Calu3 (cell line): Measurements from ENCODE around the gene LDLRAD4. TPM values are rescaled to one million over a fixed set of nuclear protein-coding genes. Genes with fewer than 3 reads are reported as not detected.

Source experiments
- BruUV-seq: library from RNA; stranded (reverse); fragments of 400-500 nt; replicated peaks from 2 replicates; lab custom pipeline; 2021; lab: Mats Ljungman, UMichigan
- CTCF ChIA-PET: fragments of 300-600 bp; sonication (Branson Sonifier 250); formaldehyde crosslinking; loops from one replicate; lab custom pipeline; 2022; ENCODE audit warnings: antibody characterized with exemption; lab: Charles Lee
- DNase-seq: peaks from one replicate; pipeline ENCODE4 v3.0.0; 2022
- H3K27ac Mint-ChIP-seq: one replicate; pipeline ENCODE4 v1.8.0; 2022; ENCODE audit warnings: mixed read lengths; ENCODE audit not compliant: unreplicated experiment
- H3K27me3 Mint-ChIP-seq: one replicate; pipeline ENCODE4 v1.8.0; 2022; ENCODE audit warnings: mixed read lengths; ENCODE audit not compliant: unreplicated experiment
- H3K36me3 Mint-ChIP-seq: one replicate; pipeline ENCODE4 v1.8.0; 2022; ENCODE audit warnings: mild to moderate bottlenecking, moderate library complexity, mixed read lengths; ENCODE audit not compliant: insufficient read depth, unreplicated experiment
- H3K4me1 Mint-ChIP-seq: one replicate; pipeline ENCODE4 v1.8.0; 2022; ENCODE audit warnings: mild to moderate bottlenecking, low read depth, mixed read lengths; ENCODE audit not compliant: unreplicated experiment
- H3K4me3 Mint-ChIP-seq: one replicate; pipeline ENCODE4 v1.8.0; 2022; ENCODE audit warnings: mild to moderate bottlenecking, low read depth, moderate library complexity, mixed read lengths; ENCODE audit not compliant: unreplicated experiment
- H3K9me3 Mint-ChIP-seq: one replicate; pipeline ENCODE4 v1.8.0; 2022; ENCODE audit warnings: low read depth, mixed read lengths; ENCODE audit not compliant: unreplicated experiment
- CTCF ChIP-seq: fragments of 200-600 bp; IDR thresholded peaks from one replicate; pipeline ENCODE4 v1.8.0; 2022; ENCODE audit warnings: antibody characterized with exemption; ENCODE audit not compliant: unreplicated experiment
- intact Hi-C: fragments of 100-400 bp; cut with micrococcal nuclease; formaldehyde crosslinking; loops from one replicate; pipeline ENCODE4 v1.10.0; 2022; ENCODE audit not compliant: unreplicated experiment
- total RNA-seq: library from RNA; stranded (reverse); gene quantifications from 2 replicates; pipeline ENCODE4 v1.2.3, GENCODE V29; 2022

The LDLRAD4 gene
- total RNA-seq, 1 experiment from 2014 or later, result 0.50 TPM

GRCh38 chr18:13222856-13223281 lies 4.3 kb downstream of the LDLRAD4 start:
- Mint-ChIP-seq H3K4me1 (no peaks in the 10 kb centered on the region), H3K27me3 (peaks cover 55% of the 10 kb centered on the region), H3K9me3 (no peaks in the 10 kb centered on the region), H3K4me3 (no peak overlapping the region), H3K27ac (no peak overlapping the region), H3K36me3 (peaks cover 6% of the 10 kb centered on the region)
- DNase-seq, result no peak
- CTCF ChIA-PET, result interaction anchor here (0.7 kb wide), 1 partner anchor 535 kb away, joined by 3 read pairs; no protein-coding TSS in a partner anchor
- no peak for TF ChIP-seq CTCF
- intact Hi-C loops, result no loop called here
- no TSS peak for BruUV-seq

GRCh38 chr18:13223311-13224143 lies 5.0 kb downstream of the LDLRAD4 start:
- Mint-ChIP-seq H3K27me3 (peaks cover 51% of the 10 kb centered on the region), H3K9me3 (no peaks in the 10 kb centered on the region), H3K27ac (no peak overlapping the region), H3K36me3 (peaks cover 6% of the 10 kb centered on the region), H3K4me3 (no peak overlapping the region), H3K4me1 (no peaks in the 10 kb centered on the region)
- CTCF ChIA-PET, result no interaction called here
- intact Hi-C loops, result no loop called here
- no peak for DNase-seq
- TF ChIP-seq CTCF, result no peak
- BruUV-seq, result no TSS peak

- Mint-ChIP-seq H3K4me3 (no peak overlapping the region), H3K9me3 (no peaks in the 10 kb centered on the region), H3K36me3 (no peaks in the 10 kb centered on the region), H3K27ac (no peak overlapping the region), H3K4me1 (no peaks in the 10 kb centered on the region), H3K27me3 (peaks cover 46% of the 10 kb centered on the region)
- intact Hi-C loops, result no loop called here
- no peak for TF ChIP-seq CTCF
- no peak for DNase-seq
- BruUV-seq, result no TSS peak
- CTCF ChIA-PET, result no interaction called here
Measured at GRCh38 chr18:13225261-13225660, 6.7 kb downstream of the LDLRAD4 start.

GRCh38 chr18:13226533-13227144 lies 8.1 kb downstream of the LDLRAD4 start:
- CTCF ChIA-PET, result no interaction called here
- no peak for TF ChIP-seq CTCF
- no peak for DNase-seq
- Mint-ChIP-seq H3K9me3 (no peaks in the 10 kb centered on the region), H3K4me1 (no peaks in the 10 kb centered on the region), H3K4me3 (no peak overlapping the region), H3K36me3 (no peaks in the 10 kb centered on the region), H3K27me3 (peaks cover 44% of the 10 kb centered on the region), H3K27ac (no peak overlapping the region)
- no TSS peak for BruUV-seq
- intact Hi-C loops, result no loop called here
